ENCODE results near the gene DNAJC25.

DNAJC25 gene

GRCh38 chr9:111631214-111631971, at the start of gene DNAJC25:
DNAJC25 (plus strand) TSS chr9:111631334; CDS start chr9:111631408, 74 bp downstream.
- Histone ChIP-seq H3K4me1 (ENCODE audit: control insufficient read depth in 1 of 2, insufficient read depth in 1 of 2, low read depth in 1 of 2, low read length in 1 of 2) (peaks cover 27 to 31% of the 10 kb centered on the region in 2 experiments), H3K9me3 (no peaks in the 10 kb centered on the region), H3K36me3 (no peaks in the 10 kb centered on the region), H3K4me3 (ENCODE audit: low read depth in 1 of 2, low read length in 1 of 2) (peak within 1 kb of the TSS; percentile 64 to 80), H3K27me3 (no peaks in the 10 kb centered on the region), H3K27ac (peak within 1 kb of the TSS; percentile 89)
- TF ChIP-seq CTCF (IDR thresholded peaks at IDR 0.05), result no peak

- TF ChIP-seq CTCF (IDR thresholded peaks at IDR 0.05), result no peak
- Histone ChIP-seq H3K9me3 (no peaks in the 10 kb centered on the region), H3K4me1 (ENCODE audit: control insufficient read depth in 1 of 2, insufficient read depth in 1 of 2, low read depth in 1 of 2, low read length in 1 of 2) (no peaks in the 10 kb centered on the region), H3K4me3 (ENCODE audit: low read depth in 1 of 2, low read length in 1 of 2) (no peak overlapping the region), H3K27ac (no peak overlapping the region), H3K27me3 (no peaks in the 10 kb centered on the region), H3K36me3 (peaks cover 6% of the 10 kb centered on the region)
Observed at GRCh38 chr9:111582888-111583287, 48.2 kb upstream of the DNAJC25 start.

DNA sequence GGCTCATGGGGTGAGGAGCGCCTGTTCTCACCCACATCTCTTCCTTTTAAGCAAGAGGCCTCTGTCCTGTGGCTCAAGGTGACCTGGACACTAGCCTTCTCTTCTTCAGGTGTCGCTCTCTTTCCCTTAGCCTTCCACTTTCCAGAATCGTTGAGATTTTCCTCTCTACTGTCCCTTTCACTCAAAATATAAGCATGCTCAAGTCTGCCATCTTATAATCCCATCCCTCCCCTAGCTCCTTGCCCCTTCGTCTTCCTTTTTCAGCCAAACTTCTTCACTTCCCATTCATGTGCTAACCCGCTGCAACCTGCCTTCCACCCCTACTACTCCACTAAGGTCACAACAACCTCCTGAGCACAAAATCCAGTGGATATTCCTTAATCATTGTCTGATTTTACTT, 44.8 kb upstream of the DNAJC25 start:
- H3K9me3 ChIP-seq, result no peaks in the 10 kb centered on the region
- H3K36me3 ChIP-seq, result peaks cover 6% of the 10 kb centered on the region
- no peaks in the 10 kb centered on the region for H3K27me3 ChIP-seq
- TF ChIP-seq CTCF (IDR thresholded peaks at IDR 0.05), result no peak
- H3K4me1 ChIP-seq (ENCODE audit: control insufficient read depth in 1 of 2, insufficient read depth in 1 of 2, low read depth in 1 of 2, low read length in 1 of 2), result no peaks in the 10 kb centered on the region
- H3K27ac ChIP-seq, result no peak overlapping the region
- H3K4me3 ChIP-seq (ENCODE audit: low read depth in 1 of 2, low read length in 1 of 2), result no peak overlapping the region

DNA sequence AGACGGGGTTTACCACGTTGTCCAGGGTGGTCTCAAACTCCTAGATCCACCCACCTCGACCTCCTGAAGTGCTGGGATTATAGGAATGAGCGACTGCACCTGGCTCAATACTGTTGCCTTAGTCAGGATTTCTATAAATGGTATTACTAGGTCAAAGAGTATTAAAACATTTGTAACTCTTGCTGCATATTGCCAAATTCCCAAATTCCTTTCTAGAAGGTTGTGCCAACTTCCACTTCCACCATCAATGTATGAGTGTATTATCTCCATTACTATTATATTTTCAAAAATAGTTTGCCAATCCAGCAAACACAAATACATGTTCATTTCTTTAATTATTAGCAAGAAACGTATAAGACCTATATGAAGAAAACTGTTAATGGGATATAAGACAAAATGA, 42.3 kb upstream of the DNAJC25 start:
- Histone ChIP-seq H3K9me3 (no peaks in the 10 kb centered on the region), H3K4me3 (ENCODE audit: low read depth in 1 of 2, low read length in 1 of 2) (no peak overlapping the region), H3K27me3 (no peaks in the 10 kb centered on the region), H3K27ac (no peak overlapping the region), H3K36me3 (peaks cover 5% of the 10 kb centered on the region), H3K4me1 (ENCODE audit: control insufficient read depth in 1 of 2, insufficient read depth in 1 of 2, low read depth in 1 of 2, low read length in 1 of 2) (no peaks in the 10 kb centered on the region)
- TF ChIP-seq CTCF (IDR thresholded peaks at IDR 0.05), result no peak

GRCh38 chr9:111597852-111598732, 33.0 kb upstream of the DNAJC25 start:
- no peak overlapping the region for H3K27ac ChIP-seq
- H3K9me3 ChIP-seq, result no peaks in the 10 kb centered on the region
- peak overlapping the region; percentile 65 to 72 for H3K4me3 ChIP-seq (ENCODE audit: low read depth in 1 of 2, low read length in 1 of 2)
- no peaks in the 10 kb centered on the region for H3K36me3 ChIP-seq
- H3K27me3 ChIP-seq, result peaks cover 46% of the 10 kb centered on the region
- H3K4me1 ChIP-seq (ENCODE audit: control insufficient read depth in 1 of 2, insufficient read depth in 1 of 2, low read depth in 1 of 2, low read length in 1 of 2), result peaks cover 17 to 19% of the 10 kb centered on the region in 2 experiments
- TF ChIP-seq CTCF (IDR thresholded peaks at IDR 0.05), result peak; percentile 49

All from neutrophil (primary cell).